ENCODE data around the gene DLG3.

DNA sequence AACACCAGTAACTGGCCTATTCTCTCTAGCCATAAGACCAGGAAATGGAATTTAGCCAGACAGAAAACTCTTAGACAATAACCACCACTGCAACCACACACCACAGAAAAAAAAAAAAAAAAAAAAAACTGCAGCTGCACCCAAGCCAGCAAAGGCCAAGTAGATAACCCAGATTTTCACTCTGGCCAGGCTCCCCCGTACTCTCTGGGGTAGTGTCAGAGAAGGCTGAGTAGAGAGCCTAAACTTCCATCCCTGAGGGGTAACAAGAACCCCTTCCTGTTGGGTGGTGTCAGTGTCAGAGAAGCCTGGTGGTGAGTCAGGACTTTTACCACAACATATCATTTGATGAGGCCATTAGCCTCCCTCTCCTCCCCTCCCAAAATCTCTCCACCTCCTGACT, 5.6 kb upstream of the DLG3 start:
- TF ChIP-seq RBBP5 (IDR thresholded peaks at IDR 0.05; ENCODE audit: borderline replicate concordance, low read depth, low read length) (no peak), RFX5 (IDR thresholded peaks at IDR 0.05; ENCODE audit: borderline replicate concordance, low read depth, low read length) (no peak), TAF1 (IDR thresholded peaks at IDR 0.05; ENCODE audit: low read depth, low read length) (no peak), POLR2A (IDR thresholded peaks at IDR 0.05; ENCODE audit: control extremely low read depth in 1 of 2, low read depth in 2 of 2, low read length in 2 of 2) (no peak)
